ENCODE measurements around the gene GALNT10.

Gene GALNT10

GRCh38 chr5:154215571-154216325 lies 25.2 kb downstream of the GALNT10 start:
- DNase-seq (ENCODE audit: low spot score) = no peak
- no peak for TF ChIP-seq CTCF (IDR thresholded peaks at IDR 0.05; ENCODE audit: extremely low read depth, missing control alignments)

- no peak for TF ChIP-seq CTCF (IDR thresholded peaks at IDR 0.05; ENCODE audit: extremely low read depth, missing control alignments)
- no peak for DNase-seq (ENCODE audit: low spot score)
These were observed 26.9 kb downstream of the GALNT10 start for GRCh38 chr5:154217462-154217861.

- no peak for DNase-seq (ENCODE audit: low spot score)
- TF ChIP-seq CTCF (IDR thresholded peaks at IDR 0.05; ENCODE audit: extremely low read depth, missing control alignments) = no peak
These were observed 28.3 kb downstream of the GALNT10 start for GRCh38 chr5:154218786-154219185.

- TF ChIP-seq CTCF (IDR thresholded peaks at IDR 0.05; ENCODE audit: extremely low read depth, missing control alignments) = no peak
- DNase-seq (ENCODE audit: low spot score) = no peak
These were observed 30.1 kb downstream of the GALNT10 start for GRCh38 chr5:154220625-154221024.

GRCh38 chr5:154221371-154221896 lies 30.9 kb downstream of the GALNT10 start:
- no peak for TF ChIP-seq CTCF (IDR thresholded peaks at IDR 0.05; ENCODE audit: extremely low read depth, missing control alignments)
- DNase-seq (ENCODE audit: low spot score) = no peak

- no peak for TF ChIP-seq CTCF (IDR thresholded peaks at IDR 0.05; ENCODE audit: extremely low read depth, missing control alignments)
- no peak for DNase-seq (ENCODE audit: low spot score)
These were observed 31.9 kb downstream of the GALNT10 start for GRCh38 chr5:154222414-154222813.

GRCh38 chr5:154223320-154223719 lies 32.8 kb downstream of the GALNT10 start:
- TF ChIP-seq CTCF (IDR thresholded peaks at IDR 0.05; ENCODE audit: extremely low read depth, missing control alignments) = no peak
- DNase-seq (ENCODE audit: low spot score) = no peak

Data from GM20000 (cell line).